ENCODE data around the gene PIAS4.

The PIAS4 gene

GRCh38 chr19:3977242-3978143 is 30.0 kb upstream of the PIAS4 start:
- DNase-seq (ENCODE audit: low read depth in 2 of 2) = no peak

GRCh38 chr19:3978145-3978544 is 29.4 kb upstream of the PIAS4 start:
- DNase-seq (ENCODE audit: low read depth in 2 of 2) = no peak

DNA sequence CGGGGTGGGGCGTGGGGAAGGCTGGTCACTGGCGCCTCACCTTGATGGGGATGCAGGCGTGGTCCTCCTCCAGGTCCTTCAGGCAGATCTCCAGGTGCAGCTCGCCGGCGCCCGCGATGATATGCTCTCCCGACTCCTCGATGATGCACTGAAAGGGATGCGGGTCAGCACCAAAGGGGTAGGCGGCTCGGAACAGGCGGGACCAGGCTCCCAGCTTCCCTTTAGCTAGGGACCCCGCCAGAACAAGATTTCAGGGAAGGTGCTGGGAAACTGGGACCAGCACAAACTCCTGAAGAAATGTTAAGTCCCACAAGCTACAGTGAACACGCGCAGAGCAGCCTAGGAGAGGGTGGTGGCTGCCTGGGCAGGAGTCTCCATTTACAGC is 28.3 kb upstream of the PIAS4 start:
- DNase-seq (ENCODE audit: low read depth in 2 of 2) = no peak

GRCh38 chr19:3979674-3980352 is 27.7 kb upstream of the PIAS4 start:
- no peak for DNase-seq (ENCODE audit: low read depth in 2 of 2)

- no peak for DNase-seq (ENCODE audit: low read depth in 2 of 2)
These were observed 26.9 kb upstream of the PIAS4 start for GRCh38 chr19:3980353-3981251.

GRCh38 chr19:3981373-3981735 is 26.2 kb upstream of the PIAS4 start:
- DNase-seq (ENCODE audit: low read depth in 2 of 2) = no peak

GRCh38 chr19:3981736-3982681 is 25.5 kb upstream of the PIAS4 start:
- DNase-seq (ENCODE audit: low read depth in 2 of 2) = no peak

DNA sequence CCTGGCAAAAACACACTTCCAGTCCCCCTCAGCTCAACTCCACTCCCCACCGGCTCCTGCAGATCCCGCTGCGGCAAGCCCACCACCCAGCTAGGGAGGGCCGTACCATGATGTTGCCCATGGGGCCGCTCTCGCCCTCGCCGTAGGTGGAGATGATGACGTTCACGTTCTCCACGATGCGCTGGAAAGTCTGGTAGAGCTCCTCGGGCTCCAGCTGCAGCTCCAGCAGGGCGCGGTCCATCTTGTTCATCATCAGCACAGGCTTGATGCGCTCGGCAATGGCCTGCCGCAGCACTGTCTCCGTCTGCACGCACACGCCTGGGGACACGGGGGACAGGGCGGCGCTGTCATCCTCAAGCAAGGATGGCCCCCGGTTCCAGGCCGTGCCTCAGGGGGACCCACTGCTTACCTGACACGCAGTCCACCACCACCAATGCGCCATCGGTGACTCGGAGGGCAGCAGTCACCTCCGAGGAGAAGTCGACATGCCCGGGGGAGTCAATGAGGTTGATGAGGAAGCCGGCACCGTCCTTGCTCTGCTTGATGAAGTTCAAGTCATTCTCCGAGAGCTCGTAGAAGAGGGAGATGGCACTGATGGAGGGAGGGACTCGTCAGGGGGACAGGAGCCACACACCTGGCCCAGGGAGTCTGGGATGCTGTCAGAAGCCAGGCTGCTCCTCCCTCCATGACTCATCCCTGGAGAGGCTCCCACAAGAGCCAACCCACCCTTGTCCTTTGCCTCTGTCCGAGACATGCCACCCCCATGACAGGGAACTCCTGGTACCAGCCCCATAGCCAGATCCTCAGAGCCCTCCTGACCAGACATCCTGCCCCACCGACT is 24.6 kb upstream of the PIAS4 start:
- DNase-seq (ENCODE audit: low read depth in 2 of 2) = no peak

GRCh38 chr19:3983542-3983914 is 24.0 kb upstream of the PIAS4 start:
- DNase-seq (ENCODE audit: low read depth in 2 of 2) = no peak

DNA sequence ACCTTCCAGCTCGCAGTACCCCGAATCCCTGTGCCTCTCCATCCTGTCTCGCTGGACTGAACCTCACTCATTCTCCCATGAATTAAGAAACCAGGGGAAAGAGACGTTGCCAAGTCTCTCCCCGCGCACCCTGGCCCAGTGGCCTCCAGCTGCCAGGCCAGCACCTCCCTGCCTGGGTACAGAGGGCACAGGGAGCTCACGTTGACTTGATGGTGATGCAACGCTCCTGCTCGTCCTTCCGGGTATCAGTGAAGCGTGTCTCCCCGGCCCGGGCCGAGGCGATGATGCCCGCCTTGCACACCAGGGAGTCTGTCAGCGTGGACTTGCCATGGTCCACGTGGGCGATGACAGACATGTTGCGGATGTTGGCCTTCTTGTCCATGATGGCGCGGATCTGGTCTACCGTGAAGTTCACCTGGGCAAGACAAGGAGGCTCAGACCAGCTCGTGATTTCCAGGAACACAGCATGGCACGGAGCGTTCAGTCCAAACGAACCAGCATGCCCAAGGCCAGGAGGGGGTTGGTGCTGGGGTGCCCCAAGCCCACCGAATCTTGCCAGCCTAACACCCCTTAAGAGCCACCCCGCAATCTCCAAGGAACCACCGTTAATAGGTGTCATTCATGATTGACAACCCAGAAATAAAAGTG is 23.5 kb upstream of the PIAS4 start:
- DNase-seq (ENCODE audit: low read depth in 2 of 2) = no peak

- DNase-seq (ENCODE audit: low read depth in 2 of 2) = no peak
These were observed 23.0 kb upstream of the PIAS4 start for GRCh38 chr19:3984584-3984907.

DNA sequence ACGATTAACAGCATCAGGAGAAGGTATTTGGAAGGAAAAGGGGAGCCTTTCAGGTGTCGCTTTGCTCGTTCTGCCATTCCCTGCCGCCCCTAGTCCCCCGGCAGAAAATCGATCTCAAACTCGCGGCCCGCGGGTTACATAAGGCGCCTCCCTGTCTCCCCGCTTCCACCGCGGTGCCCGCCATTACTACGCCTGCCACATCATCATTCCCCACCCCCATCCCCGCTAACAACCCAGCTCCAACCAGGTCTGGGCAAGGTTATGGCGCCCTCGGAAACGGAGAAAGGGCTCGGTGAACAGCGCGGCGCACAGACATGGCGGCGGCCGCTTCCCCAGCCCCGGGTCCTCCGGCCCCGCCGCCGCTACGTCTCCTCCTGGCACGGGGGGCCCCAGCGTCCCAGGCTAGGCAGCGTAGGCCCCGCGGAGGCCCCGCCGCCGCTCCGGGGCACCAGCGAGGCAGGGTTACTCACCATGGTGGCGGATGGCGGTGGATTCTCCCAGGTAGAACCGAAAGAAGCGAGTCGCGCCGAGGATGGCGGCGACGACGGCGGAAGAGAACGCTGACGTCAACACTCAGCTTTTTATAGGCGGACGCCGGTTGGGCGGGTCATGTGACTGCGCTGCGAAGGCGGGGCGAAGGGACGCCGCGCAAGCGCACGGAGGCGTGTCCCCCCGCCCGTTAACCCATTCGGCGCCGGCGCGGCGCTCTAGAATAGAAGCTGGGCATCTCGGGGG is 22.5 kb upstream of the PIAS4 start, which contains the start of gene EEF2:
TSS of gene EEF2 (minus strand) at position 556 of the 735 bp plus-strand sequence. CDS start at position 473, 83 bp downstream.
- peak; percentile 84 to 90 for DNase-seq (ENCODE audit: low read depth in 2 of 2)

- no peak for DNase-seq (ENCODE audit: low read depth in 2 of 2)
These were observed 21.8 kb upstream of the PIAS4 start for GRCh38 chr19:3985643-3986259.

- no peak for DNase-seq (ENCODE audit: low read depth in 2 of 2)
These were observed 21.1 kb upstream of the PIAS4 start for GRCh38 chr19:3986260-3987041.

GRCh38 chr19:3987619-3988371 is 19.7 kb upstream of the PIAS4 start:
- peak; percentile 75 to 80 for DNase-seq (ENCODE audit: low read depth in 2 of 2)

GRCh38 chr19:3990815-3991117 is 16.8 kb upstream of the PIAS4 start:
- no peak for DNase-seq (ENCODE audit: low read depth in 2 of 2)

DNA sequence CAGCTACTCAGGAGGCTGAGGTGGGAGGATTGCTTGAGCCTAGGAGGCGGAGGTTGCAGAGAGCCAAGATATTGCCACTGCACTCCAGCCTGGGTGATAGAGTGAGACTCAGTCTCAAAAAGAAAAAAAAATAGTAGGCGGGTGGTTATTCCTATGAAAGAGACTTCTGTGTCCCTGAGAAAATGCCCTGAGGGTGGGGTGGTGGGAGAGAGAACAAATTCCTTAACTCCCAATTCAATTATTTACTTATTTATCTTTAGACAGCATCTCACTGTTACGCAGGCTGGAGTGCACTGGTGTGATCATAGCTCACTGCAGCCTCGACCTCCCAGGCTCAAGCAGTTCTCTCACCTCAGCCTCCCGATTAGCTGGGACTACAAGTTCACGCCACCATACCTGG is 11.9 kb upstream of the PIAS4 start:
- no peak for DNase-seq (ENCODE audit: low read depth in 2 of 2)
